ENCODE measurements around the gene ERO1B.

The ERO1B gene

GRCh38 chr1:236307435-236307834 is 25.7 kb upstream of the ERO1B start:
- TF ChIP-seq GATA3 (IDR thresholded peaks at IDR 0.05; ENCODE audit: low read depth, low read length) (no peak), GATA2 (IDR thresholded peaks at IDR 0.05; ENCODE audit: low read depth, low read length) (no peak)

GRCh38 chr1:236304682-236305081 is 22.9 kb upstream of the ERO1B start:
- TF ChIP-seq GATA3 (IDR thresholded peaks at IDR 0.05; ENCODE audit: low read depth, low read length) (no peak), GATA2 (IDR thresholded peaks at IDR 0.05; ENCODE audit: low read depth, low read length) (no peak)

GRCh38 chr1:236303675-236304074 is 21.9 kb upstream of the ERO1B start:
- TF ChIP-seq GATA3 (IDR thresholded peaks at IDR 0.05; ENCODE audit: low read depth, low read length) (no peak), GATA2 (IDR thresholded peaks at IDR 0.05; ENCODE audit: low read depth, low read length) (no peak)

- TF ChIP-seq GATA2 (IDR thresholded peaks at IDR 0.05; ENCODE audit: low read depth, low read length) (no peak), GATA3 (IDR thresholded peaks at IDR 0.05; ENCODE audit: low read depth, low read length) (no peak)
Measured at GRCh38 chr1:236302941-236303340, 21.2 kb upstream of the ERO1B start.

GRCh38 chr1:236301958-236302335 is 20.2 kb upstream of the ERO1B start:
- TF ChIP-seq GATA2 (IDR thresholded peaks at IDR 0.05; ENCODE audit: low read depth, low read length) (no peak), GATA3 (IDR thresholded peaks at IDR 0.05; ENCODE audit: low read depth, low read length) (no peak)

- TF ChIP-seq GATA2 (IDR thresholded peaks at IDR 0.05; ENCODE audit: low read depth, low read length) (no peak), GATA3 (IDR thresholded peaks at IDR 0.05; ENCODE audit: low read depth, low read length) (no peak)
Measured at GRCh38 chr1:236301080-236301957, 19.6 kb upstream of the ERO1B start.

- no peak for TF ChIP-seq GATA3 (IDR thresholded peaks at IDR 0.05; ENCODE audit: low read depth, low read length)
- TF ChIP-seq GATA2 (IDR thresholded peaks at IDR 0.05; ENCODE audit: low read depth, low read length), result no peak
Measured at GRCh38 chr1:236297161-236297560, 15.4 kb upstream of the ERO1B start.

GRCh38 chr1:236292425-236292824 is 10.7 kb upstream of the ERO1B start:
- TF ChIP-seq GATA2 (IDR thresholded peaks at IDR 0.05; ENCODE audit: low read depth, low read length) (no peak), GATA3 (IDR thresholded peaks at IDR 0.05; ENCODE audit: low read depth, low read length) (no peak)

GRCh38 chr1:236289492-236290131 is 7.9 kb upstream of the ERO1B start:
- TF ChIP-seq GATA2 (IDR thresholded peaks at IDR 0.05; ENCODE audit: low read depth, low read length) (no peak), GATA3 (IDR thresholded peaks at IDR 0.05; ENCODE audit: low read depth, low read length) (no peak)

- TF ChIP-seq GATA2 (IDR thresholded peaks at IDR 0.05; ENCODE audit: low read depth, low read length), result no peak
- TF ChIP-seq GATA3 (IDR thresholded peaks at IDR 0.05; ENCODE audit: low read depth, low read length), result no peak
Measured at GRCh38 chr1:236288620-236288976, 6.8 kb upstream of the ERO1B start.

GRCh38 chr1:236287757-236288619 is 6.2 kb upstream of the ERO1B start:
- TF ChIP-seq GATA2 (IDR thresholded peaks at IDR 0.05; ENCODE audit: low read depth, low read length) (no peak), GATA3 (IDR thresholded peaks at IDR 0.05; ENCODE audit: low read depth, low read length) (no peak)

GRCh38 chr1:236287356-236287755 is 5.6 kb upstream of the ERO1B start:
- TF ChIP-seq GATA2 (IDR thresholded peaks at IDR 0.05; ENCODE audit: low read depth, low read length) (no peak), GATA3 (IDR thresholded peaks at IDR 0.05; ENCODE audit: low read depth, low read length) (no peak)

GRCh38 chr1:236284291-236284721 is 2.5 kb upstream of the ERO1B start:
- TF ChIP-seq GATA2 (IDR thresholded peaks at IDR 0.05; ENCODE audit: low read depth, low read length) (no peak), GATA3 (IDR thresholded peaks at IDR 0.05; ENCODE audit: low read depth, low read length) (no peak)

GRCh38 chr1:236282719-236283118 is 961 bp upstream of the ERO1B start:
- no peak for TF ChIP-seq GATA2 (IDR thresholded peaks at IDR 0.05; ENCODE audit: low read depth, low read length)
- no peak for TF ChIP-seq GATA3 (IDR thresholded peaks at IDR 0.05; ENCODE audit: low read depth, low read length)
